ENCODE results near the gene POU2F3. TPM values are rescaled to one million over a fixed set of nuclear protein-coding genes. Genes with fewer than 3 reads are reported as not detected.

Gene POU2F3
- total RNA-seq, 1 experiment from 2014 or later = not detected

GRCh38 chr11:120195601-120196320 lies 44.2 kb upstream of the POU2F3 start:
- TF ChIP-seq SIN3A (IDR thresholded peaks at IDR 0.05; ENCODE audit: borderline replicate concordance, insufficient read depth, low read depth, low read length) (no peak), CTCF (IDR thresholded peaks at IDR 0.05) (no peak), TCF7L2 (IDR thresholded peaks at IDR 0.05; ENCODE audit: low read depth, low read length) (no peak), REST (IDR thresholded peaks at IDR 0.05; ENCODE audit: insufficient read depth in 1 of 2, low read depth in 2 of 2, low read length in 1 of 2) (no peak), POLR2AphosphoS5 (IDR thresholded peaks at IDR 0.05; ENCODE audit: low read depth, low read length) (no peak)
- H3K4me1 ChIP-seq (ENCODE audit: control insufficient read depth, insufficient read depth, low read length) = no peaks in the 10 kb centered on the region
- in situ Hi-C loops (cut with HindIII; ENCODE audit: low pct_unique_long_range_greater_than_20kb, low sequenced_read_pairs) = no loop called here
- peaks cover 2% of the 10 kb centered on the region; the same call in 1 of the 2 replicates for H3K27me3 ChIP-seq (ENCODE audit: control insufficient read depth, insufficient read depth, low read length)
- CTCF ChIA-PET = no interaction called here
- POLR2A ChIA-PET = no interaction called here
- no TSS peak for BruUV-seq (replicated peaks)
- intact Hi-C loops (cut with micrococcal nuclease; ENCODE audit: unreplicated experiment) = no loop called here
- DNase-seq (ENCODE audit: low read depth, low spot score) (no peak), ATAC-seq (no peak)
- no peak overlapping the region for H3K27ac ChIP-seq (ENCODE audit: low read length)
- no peaks in the 10 kb centered on the region for H3K36me3 ChIP-seq (ENCODE audit: control insufficient read depth, insufficient read depth, low read length)
- no peak overlapping the region for H3K4me3 ChIP-seq (ENCODE audit: low read depth in 2 of 2, low read length in 2 of 2)
- H3K9me3 ChIP-seq (ENCODE audit: control insufficient read depth, insufficient read depth, low read depth, low read length) = no peaks in the 10 kb centered on the region

- CTCF ChIA-PET = no interaction called here
- no peak for TF ChIP-seq SIN3A (IDR thresholded peaks at IDR 0.05; ENCODE audit: borderline replicate concordance, insufficient read depth, low read depth, low read length)
- TF ChIP-seq TCF7L2 (IDR thresholded peaks at IDR 0.05; ENCODE audit: low read depth, low read length) = no peak
- TF ChIP-seq REST (IDR thresholded peaks at IDR 0.05; ENCODE audit: insufficient read depth in 1 of 2, low read depth in 2 of 2, low read length in 1 of 2) = no peak
- TF ChIP-seq POLR2AphosphoS5 (IDR thresholded peaks at IDR 0.05; ENCODE audit: low read depth, low read length) = no peak
- TF ChIP-seq CTCF (IDR thresholded peaks at IDR 0.05) = no peak
- POLR2A ChIA-PET = no interaction called here
- H3K36me3 ChIP-seq (ENCODE audit: control insufficient read depth, insufficient read depth, low read length) = no peaks in the 10 kb centered on the region
- BruUV-seq (replicated peaks) = no TSS peak
- no peaks in the 10 kb centered on the region for H3K4me1 ChIP-seq (ENCODE audit: control insufficient read depth, insufficient read depth, low read length)
- in situ Hi-C loops (cut with HindIII; ENCODE audit: low pct_unique_long_range_greater_than_20kb, low sequenced_read_pairs) (no loop called here), intact Hi-C loops (cut with micrococcal nuclease; ENCODE audit: unreplicated experiment) (no loop called here)
- no peaks in the 10 kb centered on the region for H3K9me3 ChIP-seq (ENCODE audit: control insufficient read depth, insufficient read depth, low read depth, low read length)
- no peak for ATAC-seq
- H3K27me3 ChIP-seq (ENCODE audit: control insufficient read depth, insufficient read depth, low read length) = peaks cover 2% of the 10 kb centered on the region; the same call in 1 of the 2 replicates
- no peak overlapping the region for H3K27ac ChIP-seq (ENCODE audit: low read length)
- DNase-seq (ENCODE audit: low read depth, low spot score) = no peak
- no peak overlapping the region for H3K4me3 ChIP-seq (ENCODE audit: low read depth in 2 of 2, low read length in 2 of 2)
Observed at GRCh38 chr11:120196826-120197225, 43.1 kb upstream of the POU2F3 start.
